A673 (cell line): ENCODE data around the gene KRTAP10-4. TPM values are rescaled to one million over a fixed set of nuclear protein-coding genes. Genes with fewer than 3 reads are reported as not detected.

Experiments
- BruUV-seq: library from RNA; stranded (reverse); fragments of 400-500 nt; replicated peaks from 2 replicates; lab custom pipeline; 2021; lab: Mats Ljungman, UMichigan
- CTCF ChIA-PET: fragments of 300-600 bp; sonication (Branson Sonifier 250); formaldehyde crosslinking; loops from one replicate; lab custom pipeline; 2022; ENCODE audit warnings: antibody characterized with exemption; lab: Charles Lee
- POLR2A ChIA-PET: fragments of 300-600 bp; sonication (Branson Sonifier 250); formaldehyde crosslinking; loops from one replicate; lab custom pipeline; 2022; ENCODE audit warnings: antibody characterized with exemption; ENCODE audit not compliant: low non-redundant PET; lab: Charles Lee
- DNase-seq: peaks from one replicate; pipeline ENCODE4 v3.0.0-alpha.2; 2015; ENCODE audit warnings: low spot score
- H3K27ac ChIP-seq: fragments of 200-600 bp; sonication (generic); 2 replicates; pipeline ENCODE4 v1.5.1; 2016; ENCODE audit warnings: mixed run types, low read depth, mild to moderate bottlenecking, mixed read lengths, antibody characterized with exemption, low read length; ENCODE audit not compliant: poor library complexity, severe bottlenecking
- H3K27me3 ChIP-seq: fragments of 200-600 bp; sonication (generic); replicated peaks from 2 replicates; pipeline ENCODE4 v1.6.1; 2017; ENCODE audit warnings: mixed run types, low read depth, mild to moderate bottlenecking, mixed read lengths, antibody characterized with exemption, low read length; ENCODE audit not compliant: insufficient read depth, poor library complexity
- H3K36me3 ChIP-seq: fragments of 200-600 bp; sonication (generic); 2 replicates; pipeline ENCODE4 v1.6.1; 2016; ENCODE audit warnings: mixed run types, mild to moderate bottlenecking, mixed read lengths, antibody characterized with exemption, low read length; ENCODE audit not compliant: insufficient read depth, poor library complexity, severe bottlenecking
- H3K4me1 ChIP-seq: fragments of 200-600 bp; sonication (generic); 2 replicates; pipeline ENCODE4 v1.6.1; 2017; ENCODE audit warnings: mixed run types, mild to moderate bottlenecking, mixed read lengths, antibody characterized with exemption, low read length; ENCODE audit not compliant: insufficient read depth, poor library complexity, severe bottlenecking
- H3K4me3 ChIP-seq: fragments of 200-600 bp; sonication (generic); 2 replicates; pipeline ENCODE4 v1.5.1; 2016; ENCODE audit warnings: low read depth, mixed run types, mild to moderate bottlenecking, mixed read lengths, low read length; ENCODE audit not compliant: poor library complexity, severe bottlenecking
- H3K9me3 ChIP-seq: fragments of 200-600 bp; sonication (generic); 2 replicates; pipeline ENCODE4 v1.6.1; 2016; ENCODE audit warnings: mixed run types, low read depth, mild to moderate bottlenecking, mixed read lengths, antibody characterized with exemption, low read length; ENCODE audit not compliant: poor library complexity, severe bottlenecking
- EZH2 ChIP-seq: fragments of 200-600 bp; sonication (generic); IDR thresholded peaks from 2 replicates; pipeline ENCODE4 v1.6.1; 2017; ENCODE audit warnings: borderline replicate concordance, low read depth, mild to moderate bottlenecking, mixed read lengths, antibody characterized with exemption, low read length; ENCODE audit not compliant: poor library complexity, severe bottlenecking
- intact Hi-C: fragments of 100-400 bp; cut with micrococcal nuclease; formaldehyde crosslinking; loops from one replicate; pipeline ENCODE4 v1.10.0; 2022; ENCODE audit not compliant: unreplicated experiment
- total RNA-seq: library from RNA; stranded (reverse); gene quantifications from 2 replicates; pipeline ENCODE4 v1.2.3, GENCODE V29; 2021
- TF ChIP-seq, protein P1 (sequence below): fragments of 300-800, 200-600 bp; sonication (generic); conservative IDR thresholded peaks from 2 replicates; pipeline ENCODE4 v1.5.1; 2017; ENCODE audit warnings: low read depth, mild to moderate bottlenecking, antibody characterized with exemption, low read length, moderate library complexity, mixed read lengths

The KRTAP10-4 gene
- total RNA-seq, 1 experiment from 2014 or later = not detected

DNA sequence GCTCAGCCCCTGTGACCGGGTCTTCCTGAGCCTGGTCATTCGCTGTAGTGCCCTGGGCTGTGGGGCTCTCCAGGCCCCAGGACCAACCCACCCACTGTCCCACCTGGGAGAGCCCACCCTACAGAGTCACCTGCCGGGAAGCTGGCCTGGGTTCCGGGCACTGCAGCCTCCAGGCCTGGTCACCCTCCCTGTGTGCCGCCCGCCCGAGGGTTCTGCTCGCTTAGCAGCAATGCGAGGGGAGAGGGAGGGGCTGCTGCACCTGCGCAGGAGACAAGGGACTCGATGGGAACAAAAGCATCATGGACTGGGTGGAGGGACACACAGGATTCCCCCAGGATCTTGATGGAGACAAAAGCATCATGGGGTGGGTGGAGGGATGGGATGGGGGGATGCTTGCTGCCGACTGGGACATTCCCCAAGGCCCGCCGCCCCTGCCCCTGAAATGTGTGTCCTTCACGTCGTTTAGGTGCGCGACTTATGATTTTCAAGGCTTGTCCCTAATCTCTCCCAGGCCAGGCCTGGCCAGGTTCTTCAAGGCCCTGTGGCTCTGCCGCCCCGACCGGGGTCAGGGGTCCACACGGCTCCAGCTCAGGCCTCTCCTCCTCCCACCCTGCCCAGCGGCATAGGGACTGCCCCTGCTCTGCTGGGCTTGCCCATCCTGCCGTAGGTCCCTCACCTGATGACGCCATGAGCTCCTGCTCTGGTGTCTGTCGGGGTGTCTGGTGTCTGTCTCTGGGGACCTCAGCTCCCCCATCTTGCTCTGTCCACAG is 40.0 kb downstream of the KRTAP10-4 start:
- no peak for TF ChIP-seq EZH2
- TF ChIP-seq, protein P1, sequence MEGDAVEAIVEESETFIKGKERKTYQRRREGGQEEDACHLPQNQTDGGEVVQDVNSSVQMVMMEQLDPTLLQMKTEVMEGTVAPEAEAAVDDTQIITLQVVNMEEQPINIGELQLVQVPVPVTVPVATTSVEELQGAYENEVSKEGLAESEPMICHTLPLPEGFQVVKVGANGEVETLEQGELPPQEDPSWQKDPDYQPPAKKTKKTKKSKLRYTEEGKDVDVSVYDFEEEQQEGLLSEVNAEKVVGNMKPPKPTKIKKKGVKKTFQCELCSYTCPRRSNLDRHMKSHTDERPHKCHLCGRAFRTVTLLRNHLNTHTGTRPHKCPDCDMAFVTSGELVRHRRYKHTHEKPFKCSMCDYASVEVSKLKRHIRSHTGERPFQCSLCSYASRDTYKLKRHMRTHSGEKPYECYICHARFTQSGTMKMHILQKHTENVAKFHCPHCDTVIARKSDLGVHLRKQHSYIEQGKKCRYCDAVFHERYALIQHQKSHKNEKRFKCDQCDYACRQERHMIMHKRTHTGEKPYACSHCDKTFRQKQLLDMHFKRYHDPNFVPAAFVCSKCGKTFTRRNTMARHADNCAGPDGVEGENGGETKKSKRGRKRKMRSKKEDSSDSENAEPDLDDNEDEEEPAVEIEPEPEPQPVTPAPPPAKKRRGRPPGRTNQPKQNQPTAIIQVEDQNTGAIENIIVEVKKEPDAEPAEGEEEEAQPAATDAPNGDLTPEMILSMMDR = no peak
- ChIA-PET POLR2A (no interaction called here), CTCF (no interaction called here)
- BruUV-seq = no TSS peak
- no peaks in the 10 kb centered on the region for H3K36me3 ChIP-seq
- no peak overlapping the region for H3K4me3 ChIP-seq
- peaks cover 25% of the 10 kb centered on the region for H3K9me3 ChIP-seq
- no peak overlapping the region for H3K27ac ChIP-seq
- intact Hi-C loops = no loop called here
- no peaks in the 10 kb centered on the region for H3K4me1 ChIP-seq
- DNase-seq = no peak
- H3K27me3 ChIP-seq = no peaks in the 10 kb centered on the region

DNA sequence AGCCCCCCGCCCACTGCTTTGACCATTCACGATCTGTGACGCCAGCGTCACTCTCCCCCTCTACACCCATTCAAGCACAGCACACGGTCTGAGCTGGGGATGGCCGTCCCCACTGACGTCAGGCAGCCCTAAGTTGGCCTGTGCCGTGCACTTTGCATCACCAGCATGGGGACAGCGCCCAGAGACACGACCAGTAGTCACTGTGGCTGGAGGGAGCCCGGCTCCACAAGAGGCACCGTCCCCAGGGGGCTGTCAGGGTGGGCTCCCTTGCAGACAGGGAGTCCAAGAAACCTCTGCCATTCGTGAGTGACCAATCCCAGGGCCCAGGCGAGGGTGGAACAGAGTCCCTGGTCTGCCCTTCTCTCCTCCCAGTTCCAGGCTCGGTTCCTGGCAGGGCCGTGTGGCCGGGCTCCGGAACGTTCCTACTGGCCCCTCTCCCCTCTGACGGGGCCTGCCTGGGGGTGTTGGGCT is 40.7 kb downstream of the KRTAP10-4 start:
- POLR2A ChIA-PET = no interaction called here
- no TSS peak for BruUV-seq

DNA sequence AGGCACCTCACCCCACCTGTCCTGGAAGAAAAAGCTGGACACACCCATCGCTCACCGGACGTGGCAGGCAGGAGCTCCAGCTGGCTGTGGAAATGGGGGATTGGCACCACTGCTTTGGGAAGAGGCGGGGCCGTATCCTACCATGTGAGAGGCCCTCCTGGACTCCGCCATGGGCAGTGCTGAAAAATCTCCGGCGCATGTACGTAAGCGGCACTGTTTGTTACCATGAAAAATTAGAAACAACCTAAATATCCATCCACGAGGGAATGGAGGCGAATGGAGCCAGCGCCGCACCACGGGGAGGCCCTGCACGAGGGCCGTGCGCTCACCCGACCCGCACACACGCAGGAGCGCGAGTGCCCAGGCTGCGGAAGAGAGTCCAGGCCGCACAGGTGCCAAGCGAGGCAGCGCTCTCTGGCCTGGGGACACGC is 41.4 kb downstream of the KRTAP10-4 start:
- Histone ChIP-seq H3K36me3 (no peaks in the 10 kb centered on the region), H3K9me3 (peaks cover 22% of the 10 kb centered on the region), H3K27ac (no peak overlapping the region), H3K27me3 (no peaks in the 10 kb centered on the region), H3K4me3 (no peak overlapping the region), H3K4me1 (no peaks in the 10 kb centered on the region)
- intact Hi-C loops = no loop called here
- DNase-seq = no peak
- ChIA-PET POLR2A (no interaction called here), CTCF (no interaction called here)
- BruUV-seq = no TSS peak
- TF ChIP-seq, protein P1 = no peak
- TF ChIP-seq EZH2 = no peak

More for the DNA sequence above, 40.7 kb downstream of the KRTAP10-4 start:
- Histone ChIP-seq H3K36me3 (no peaks in the 10 kb centered on the region), H3K4me3 (no peak overlapping the region), H3K4me1 (no peaks in the 10 kb centered on the region), H3K27ac (no peak overlapping the region), H3K9me3 (peaks cover 23% of the 10 kb centered on the region), H3K27me3 (no peaks in the 10 kb centered on the region)
- no peak for TF ChIP-seq EZH2
- TF ChIP-seq, protein P1 = no peak
- DNase-seq = no peak
- intact Hi-C loops = no loop called here
- CTCF ChIA-PET = no interaction called here
